Parathyroid adenoma (tissue), 2 donors: Measurements from ENCODE around the gene NAV2.
"Not testable (repeated sequence)": the region's sequence is repeated elsewhere in the genome, so short reads cannot be mapped to it uniquely, and the experiment has no call there.

Source experiments
- H2AFZ ChIP-seq: fragments of 300-600 bp; sonication (generic); one replicate; pipeline ENCODE4 v1.7.0; 2017; ENCODE audit warnings: antibody characterized with exemption, mild to moderate bottlenecking
- H3K27ac ChIP-seq: fragments of 300-600 bp; sonication (generic); one replicate; pipeline ENCODE4 v1.7.0; 2017
- H3K27me3 ChIP-seq: fragments of 300-600 bp; sonication (generic); one replicate; pipeline ENCODE4 v1.7.0; 2017; ENCODE audit warnings: low read length; ENCODE audit not compliant: control insufficient read depth, insufficient read depth
- H3K36me3 ChIP-seq: fragments of 300-600 bp; sonication (generic); one replicate; pipeline ENCODE4 v1.7.0; 2017; ENCODE audit warnings: low read length; ENCODE audit not compliant: control insufficient read depth, insufficient read depth
- H3K4me1 ChIP-seq: fragments of 300-600 bp; sonication (generic); one replicate; pipeline ENCODE4 v1.7.0; 2017; ENCODE audit warnings: control low read depth
- H3K4me2 ChIP-seq: fragments of 300-600 bp; sonication (generic); one replicate; pipeline ENCODE4 v1.7.0; 2017; ENCODE audit warnings: low read length
- H3K4me3 ChIP-seq: fragments of 300-600 bp; sonication (generic); one replicate; pipeline ENCODE4 v1.7.0; 2017; ENCODE audit warnings: low read depth, low read length
- H3K79me2 ChIP-seq: fragments of 300-600 bp; sonication (generic); one replicate; pipeline ENCODE4 v1.7.0; 2017; ENCODE audit warnings: control low read depth
- H3K9ac ChIP-seq: fragments of 300-600 bp; sonication (generic); one replicate; pipeline ENCODE4 v1.7.0; 2017; ENCODE audit warnings: mild to moderate bottlenecking
- H3K9me3 ChIP-seq: fragments of 300-600 bp; sonication (generic); one replicate; pipeline ENCODE4 v1.7.0; 2017; ENCODE audit warnings: low read length; ENCODE audit not compliant: control insufficient read depth
- CTCF ChIP-seq: fragments of 300-600 bp; sonication (generic); IDR thresholded peaks from one replicate; pipeline ENCODE4 v1.7.0; 2017; ENCODE audit warnings: antibody characterized with exemption, mild to moderate bottlenecking
- donor health status: primary hyperparathyroidism.

The NAV2 gene

DNA sequence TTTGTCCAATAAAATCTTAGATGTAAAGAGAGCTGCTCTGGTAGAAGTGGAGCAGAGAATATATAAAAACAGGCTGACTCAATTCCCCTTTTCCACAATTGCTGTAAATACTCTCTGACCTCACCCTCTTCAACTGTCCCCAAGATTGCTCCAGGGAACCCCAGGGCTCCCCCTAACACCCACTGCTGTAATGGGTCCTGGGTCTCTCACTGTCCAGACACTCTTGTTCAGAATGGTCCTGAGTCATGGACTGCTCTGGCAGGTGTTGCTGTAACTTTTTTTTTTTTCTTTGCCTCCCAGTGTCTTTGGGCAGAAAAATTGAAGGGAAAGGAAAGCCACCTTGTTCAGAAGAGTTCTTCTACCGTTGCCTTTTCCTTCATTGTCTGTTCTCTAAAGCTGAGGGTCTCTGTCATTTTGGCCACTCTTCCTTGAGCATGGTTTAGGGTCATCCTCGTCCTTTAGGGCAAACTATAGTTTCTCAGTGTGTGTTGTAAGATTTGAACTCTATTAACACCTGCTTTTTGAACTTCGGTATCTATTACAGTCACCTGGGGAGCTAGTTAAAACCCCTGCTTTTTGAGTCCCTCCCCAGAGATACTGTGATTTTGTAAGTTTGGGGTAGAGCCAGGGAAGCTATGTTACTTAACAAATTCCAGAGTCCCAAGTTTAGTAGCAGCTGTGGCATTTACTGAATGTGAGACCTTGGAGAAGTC, 209.5 kb downstream of the NAV2 start:
- H2AFZ ChIP-seq = no peak overlapping the region
- no peak overlapping the region for H3K4me3 ChIP-seq
- H3K4me2 ChIP-seq = no peak overlapping the region
- no peaks in the 10 kb centered on the region for H3K9me3 ChIP-seq
- no peaks in the 10 kb centered on the region for H3K79me2 ChIP-seq
- no peak overlapping the region for H3K27ac ChIP-seq
- H3K36me3 ChIP-seq = no peaks in the 10 kb centered on the region
- H3K27me3 ChIP-seq = no peaks in the 10 kb centered on the region
- H3K9ac ChIP-seq = no peak overlapping the region
- TF ChIP-seq CTCF = no peak
- no peaks in the 10 kb centered on the region for H3K4me1 ChIP-seq

GRCh38 chr11:19922689-19923035, 210.0 kb downstream of the NAV2 start:
- Histone ChIP-seq H3K27ac (no peak overlapping the region), H3K4me1 (no peaks in the 10 kb centered on the region), H3K4me2 (no peak overlapping the region), H3K9ac (no peak overlapping the region), H3K36me3 (no peaks in the 10 kb centered on the region), H3K79me2 (no peaks in the 10 kb centered on the region), H3K9me3 (no peaks in the 10 kb centered on the region), H2AFZ (no peak overlapping the region), H3K27me3 (no peaks in the 10 kb centered on the region), H3K4me3 (no peak overlapping the region)
- no peak for TF ChIP-seq CTCF

- Histone ChIP-seq H3K4me3 (no peak overlapping the region), H3K9me3 (no peaks in the 10 kb centered on the region), H3K4me1 (no peaks in the 10 kb centered on the region), H2AFZ (no peak overlapping the region), H3K36me3 (no peaks in the 10 kb centered on the region), H3K79me2 (no peaks in the 10 kb centered on the region), H3K4me2 (no peak overlapping the region), H3K27me3 (no peaks in the 10 kb centered on the region), H3K27ac (no peak overlapping the region), H3K9ac (no peak overlapping the region)
- TF ChIP-seq CTCF = no peak
Observed at GRCh38 chr11:19923626-19924025, 211.0 kb downstream of the NAV2 start.

GRCh38 chr11:19924311-19924710, 211.7 kb downstream of the NAV2 start:
- H3K36me3 ChIP-seq = no peaks in the 10 kb centered on the region
- H3K27ac ChIP-seq = no peak overlapping the region
- H3K4me3 ChIP-seq = no peak overlapping the region
- H3K79me2 ChIP-seq = no peaks in the 10 kb centered on the region
- no peak for TF ChIP-seq CTCF
- no peaks in the 10 kb centered on the region for H3K4me1 ChIP-seq
- H3K4me2 ChIP-seq = no peak overlapping the region
- no peak overlapping the region for H3K9ac ChIP-seq
- no peaks in the 10 kb centered on the region for H3K27me3 ChIP-seq
- H3K9me3 ChIP-seq = no peaks in the 10 kb centered on the region
- H2AFZ ChIP-seq = no peak overlapping the region

DNA sequence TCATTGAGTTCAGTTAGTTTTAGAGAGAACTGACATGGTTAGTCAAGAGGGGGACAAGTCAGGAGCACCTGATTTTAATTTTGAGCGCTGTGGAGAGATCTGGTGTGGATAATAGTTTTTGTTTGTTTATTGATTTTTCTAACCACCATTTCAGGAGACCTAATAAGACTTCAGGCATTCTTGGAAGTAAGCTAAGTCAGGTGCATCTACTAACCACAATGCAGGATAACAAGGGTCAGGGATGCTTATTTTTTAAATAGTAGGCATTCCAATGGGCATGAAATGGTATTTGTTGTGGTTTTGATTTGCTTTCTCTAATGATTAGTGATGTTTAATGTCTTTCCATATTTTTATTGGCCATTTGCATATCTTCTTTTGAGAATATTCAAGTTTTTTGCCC, 212.1 kb downstream of the NAV2 start:
- H3K9me3 ChIP-seq = no peaks in the 10 kb centered on the region
- no peaks in the 10 kb centered on the region for H3K79me2 ChIP-seq
- no peak overlapping the region for H3K4me3 ChIP-seq
- TF ChIP-seq CTCF = no peak
- no peak overlapping the region for H2AFZ ChIP-seq
- H3K9ac ChIP-seq = no peak overlapping the region
- H3K27me3 ChIP-seq = no peaks in the 10 kb centered on the region
- no peaks in the 10 kb centered on the region for H3K4me1 ChIP-seq
- no peaks in the 10 kb centered on the region for H3K36me3 ChIP-seq
- H3K27ac ChIP-seq = no peak overlapping the region
- H3K4me2 ChIP-seq = no peak overlapping the region

GRCh38 chr11:19927403-19927802, 214.8 kb downstream of the NAV2 start:
- H3K27ac ChIP-seq = not testable (repeated sequence)

More at GRCh38 chr11:19927403-19927802, 214.8 kb downstream of the NAV2 start:
- H3K36me3 ChIP-seq, H3K4me3 ChIP-seq, H3K9me3 ChIP-seq, H3K4me2 ChIP-seq, H2AFZ ChIP-seq, H3K4me1 ChIP-seq, H3K79me2 ChIP-seq, H3K27me3 ChIP-seq, H3K9ac ChIP-seq: not testable (repeated sequence)
